Lung (tissue), 12 donors: ENCODE data around the gene PARD3. TPM values are rescaled to one million over a fixed set of nuclear protein-coding genes. Genes with fewer than 3 reads are reported as not detected.

ENCODE experiments used
- ATAC-seq: fragments of 200-7000 bp; cut with Tn5 transposase; one replicate; pipeline ENCODE4 v1.9.1; 2020; ENCODE audit warnings: moderate number of reproducible peaks; ENCODE audit not compliant: insufficient read depth, low FRiP score
- DNase-seq, 3 donors: peaks; one replicate each; pipeline ENCODE4 v3.0.0-alpha.2; 2013 to 2017
- H3K27ac ChIP-seq, 2 donors: one replicate each; pipeline ENCODE4 v1.5.1; 2013; ENCODE audit warnings: mild to moderate bottlenecking in 2 of 2, moderate library complexity in 2 of 2, control low read depth in 1 of 2, inconsistent platforms in 1 of 2, low read depth in 1 of 2, low read length in 1 of 2
- H3K27me3 ChIP-seq, 3 donors: one replicate each; pipeline ENCODE4 v1.5.1; 2013; ENCODE audit warnings: low read length in 2 of 3; ENCODE audit not compliant: control insufficient read depth in 3 of 3, insufficient read depth in 3 of 3
- H3K36me3 ChIP-seq, 4 donors: one replicate each; pipeline ENCODE4 v1.5.1; 2013; ENCODE audit warnings: low read length in 4 of 4, mild to moderate bottlenecking in 1 of 4, moderate library complexity in 1 of 4; ENCODE audit not compliant: control insufficient read depth in 4 of 4, insufficient read depth in 4 of 4
- H3K4me1 ChIP-seq, 5 donors: one replicate each; pipeline ENCODE4 v1.5.1; 2013; ENCODE audit warnings: low read length in 5 of 5, mild to moderate bottlenecking in 2 of 5, moderate library complexity in 1 of 5; ENCODE audit not compliant: control insufficient read depth in 5 of 5, insufficient read depth in 5 of 5
- H3K4me3 ChIP-seq: one replicate; pipeline ENCODE4 v1.5.1; 2013; ENCODE audit warnings: mild to moderate bottlenecking, control low read depth, moderate library complexity
- H3K9ac ChIP-seq, 2 donors: one replicate each; pipeline ENCODE4 v1.5.1; 2013; ENCODE audit warnings: low read length in 2 of 2, control low read depth in 1 of 2; ENCODE audit not compliant: insufficient read depth in 1 of 2
- H3K9me3 ChIP-seq, 4 donors: one replicate each; pipeline ENCODE4 v1.5.1; 2013; ENCODE audit warnings: low read length in 3 of 4, mild to moderate bottlenecking in 1 of 4, moderate library complexity in 1 of 4; ENCODE audit not compliant: control insufficient read depth in 4 of 4, insufficient read depth in 3 of 4
- CTCF ChIP-seq: IDR thresholded peaks from 2 replicates; pipeline ENCODE4 v1.5.1; 2012; ENCODE audit warnings: mild to moderate bottlenecking; ENCODE audit errors: control extremely low read depth, extremely low read depth
- WGBS, 2 donors: extraction: QIAGEN DNeasy Blood & Tissue Kit; methylation state at CpG; one replicate each; pipeline ENCODE4 v1.1.7; 2013; 5-methylcytosine and 5-hydroxymethylcytosine counted together
- polyA plus RNA-seq, 2 donors: library from polyadenylated mRNA; stranded (reverse); fragments of 200-250 nt; gene quantifications; one replicate each; pipeline ENCODE4 v1.2.1, GENCODE V29; 2013
- total RNA-seq, 2 donors: library from RNA; depleted of rRNA in 1 of 2; stranded (reverse); fragments of >200 nt in 1 of 2; gene quantifications; one replicate each; pipeline ENCODE4 v1.2.1, GENCODE V29; 2014 to 2021
- donor health status: control.
- donor health status: control.
- donor health status: Bipolar disorder and iron deficiency.
- donor health status: healthy.
- donor health status: DM: yes; HTN: yes; CAD: no.

The PARD3 gene
- total and polyA plus RNA-seq, 4 donors, result 10.3 to 69.2 (median 27.6) TPM

DNA sequence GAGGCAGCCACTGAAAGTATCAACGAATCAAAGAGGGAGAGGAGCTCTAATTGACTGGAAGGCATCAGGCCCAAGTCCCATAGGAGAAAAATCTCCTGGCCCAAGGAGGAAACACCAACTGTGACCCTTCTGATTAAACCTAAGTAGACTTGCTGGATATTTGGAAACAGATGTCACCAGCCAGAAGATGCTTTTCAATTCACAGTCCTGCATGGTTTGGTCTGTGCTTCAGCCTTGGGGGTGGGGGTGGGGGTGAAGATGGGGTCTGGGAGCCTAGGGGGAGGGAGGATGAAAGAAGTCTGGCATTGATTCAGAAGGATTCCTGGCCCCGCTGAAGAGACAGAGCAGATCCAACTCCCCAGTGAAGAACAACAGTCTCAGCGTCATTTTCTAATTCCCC, 623.7 kb downstream of the PARD3 start:
- H3K4me3 ChIP-seq, result no peak overlapping the region
- ATAC-seq (no peak), DNase-seq (peak; percentile 65 to 89 (median 83))
- 69 to 74% methylated on average over 3 of the region's 3 CpGs for WGBS, 2 donors
- no peak overlapping the region for H3K9ac ChIP-seq
- no peaks in the 10 kb centered on the region for H3K9me3 ChIP-seq
- no peak for TF ChIP-seq CTCF
- peaks cover 0 to 66% (median 37%) of the 10 kb centered on the region in 5 donors for H3K4me1 ChIP-seq
- H3K27me3 ChIP-seq, result no peaks in the 10 kb centered on the region
- no peaks in the 10 kb centered on the region for H3K36me3 ChIP-seq
- no peak overlapping the region for H3K27ac ChIP-seq

GRCh38 chr10:34190580-34190979, 624.5 kb downstream of the PARD3 start:
- DNase-seq, result no peak
- H3K9ac ChIP-seq, result no peak overlapping the region
- H3K27me3 ChIP-seq, result no peaks in the 10 kb centered on the region
- no peak overlapping the region for H3K4me3 ChIP-seq
- no peak overlapping the region for H3K27ac ChIP-seq
- H3K9me3 ChIP-seq, result no peaks in the 10 kb centered on the region
- ATAC-seq, result no peak
- 86 to 89% methylated on average over 7 of the region's 7 CpGs for WGBS, 2 donors
- H3K4me1 ChIP-seq, result peaks cover 2 to 66% (median 33%) of the 10 kb centered on the region in 5 donors
- no peaks in the 10 kb centered on the region for H3K36me3 ChIP-seq
- no peak for TF ChIP-seq CTCF

GRCh38 chr10:34189830-34190229, 625.3 kb downstream of the PARD3 start:
- no peaks in the 10 kb centered on the region for H3K36me3 ChIP-seq
- no peaks in the 10 kb centered on the region for H3K27me3 ChIP-seq
- ATAC-seq (no peak), DNase-seq (no peak)
- no peak for TF ChIP-seq CTCF
- H3K9ac ChIP-seq, result no peak overlapping the region
- WGBS, 2 donors, result 93 to 100% methylated on average over 1 of the region's 1 CpG
- no peaks in the 10 kb centered on the region for H3K9me3 ChIP-seq
- H3K4me3 ChIP-seq, result no peak overlapping the region
- H3K27ac ChIP-seq, result no peak overlapping the region
- H3K4me1 ChIP-seq, result peaks cover 2 to 66% (median 31%) of the 10 kb centered on the region in 5 donors

- TF ChIP-seq CTCF, result no peak
- Histone ChIP-seq H3K27ac (no peak overlapping the region), H3K9me3 (no peaks in the 10 kb centered on the region), H3K36me3 (no peaks in the 10 kb centered on the region), H3K4me1 (peaks cover 2 to 66% (median 36%) of the 10 kb centered on the region in 5 donors), H3K27me3 (no peaks in the 10 kb centered on the region), H3K9ac (no peak overlapping the region), H3K4me3 (no peak overlapping the region)
- ATAC-seq (no peak), DNase-seq (no peak)
- 89 to 94% methylated on average over 5 of the region's 5 CpGs for WGBS, 2 donors
Measured at GRCh38 chr10:34188221-34188620, 626.9 kb downstream of the PARD3 start.
